ENCODE data around the gene P2RX2.

The P2RX2 gene

DNA sequence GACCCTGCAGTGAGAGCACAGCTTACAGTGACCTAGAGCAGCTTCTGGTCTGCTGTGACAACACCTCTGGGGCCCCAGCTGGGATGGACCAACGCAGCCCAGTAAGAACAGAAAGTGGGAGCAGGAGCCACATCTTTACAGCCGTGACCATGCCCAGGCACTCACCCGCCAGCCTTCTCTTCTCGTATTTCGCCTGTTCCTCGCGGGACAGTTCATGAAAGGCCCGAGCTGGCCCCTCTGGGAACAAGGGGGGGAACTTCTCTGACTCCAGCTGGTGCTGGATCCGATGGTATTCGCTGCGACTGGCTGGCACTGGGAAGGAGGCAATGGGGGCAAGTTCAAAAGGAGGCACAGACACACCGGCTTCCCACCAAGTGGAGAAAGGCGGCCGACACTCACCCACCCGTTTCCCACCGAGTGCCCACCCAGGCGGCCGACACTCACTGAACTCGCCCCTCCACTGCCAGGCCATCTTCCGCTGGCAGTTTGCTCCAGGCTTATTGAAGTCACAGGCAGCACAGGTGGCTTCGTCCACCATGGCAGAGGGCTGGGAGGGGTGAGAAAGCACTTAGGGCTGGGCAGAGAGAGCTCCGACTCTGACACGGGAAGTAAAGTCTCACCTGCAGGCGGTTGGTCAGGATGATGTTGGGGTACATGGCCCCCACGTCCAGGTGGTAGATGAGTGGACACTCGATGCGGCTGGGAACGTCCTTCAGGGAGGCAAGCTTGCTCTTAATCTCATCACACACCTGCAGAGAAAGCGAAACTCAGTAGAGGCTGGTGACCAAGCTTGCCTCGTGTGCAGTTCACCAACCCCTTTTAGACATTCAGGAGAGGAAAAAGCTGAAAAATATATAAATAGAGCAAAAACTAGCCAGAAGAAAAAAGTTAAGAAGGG lies 49.9 kb downstream of the P2RX2 start:
- no peak for DNase-seq

DNA sequence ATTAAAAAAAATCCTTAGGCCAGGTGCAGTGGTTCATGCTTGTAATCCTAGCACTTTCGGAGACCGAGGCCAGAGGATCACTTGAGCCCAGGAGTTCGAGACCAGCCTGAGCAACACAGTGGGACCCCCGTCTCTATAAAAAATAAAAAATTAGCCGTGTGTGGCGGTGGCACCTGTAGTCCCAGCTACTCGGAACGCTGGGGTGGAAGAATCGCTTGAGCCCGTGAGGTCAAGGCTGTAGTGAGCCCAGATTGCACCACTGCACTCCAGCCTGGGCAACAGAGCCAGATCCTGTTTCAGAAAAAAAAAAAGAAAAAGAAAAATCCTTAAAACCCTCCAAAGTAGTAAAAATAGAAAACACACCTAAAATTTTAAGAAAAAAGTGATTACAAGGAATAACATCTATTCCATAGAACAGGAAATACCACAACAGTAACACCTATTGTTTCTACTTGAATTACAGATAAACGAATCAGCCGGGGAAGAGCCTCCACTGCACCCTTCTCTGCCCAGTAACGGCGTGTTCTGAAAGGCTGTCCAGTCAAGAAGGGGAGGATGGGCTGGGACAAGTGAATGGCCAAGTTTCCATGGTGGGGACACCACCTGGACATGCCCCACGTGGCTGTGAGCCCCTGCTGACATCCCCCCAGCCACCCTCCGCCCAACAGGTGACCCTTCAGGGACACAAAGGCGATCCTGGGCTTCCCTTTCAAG lies 50.7 kb downstream of the P2RX2 start:
- DNase-seq, result no peak
